ENCODE measurements around the gene ANKRD35. TPM values are rescaled to one million over a fixed set of nuclear protein-coding genes. Genes with fewer than 3 reads are reported as not detected.
"Not testable (repeated sequence)": the region's sequence is repeated elsewhere in the genome, so short reads cannot be mapped to it uniquely, and the experiment has no call there.

The ANKRD35 gene
- total RNA-seq, 1 donor from 2014 or later = 1.5 TPM

DNA sequence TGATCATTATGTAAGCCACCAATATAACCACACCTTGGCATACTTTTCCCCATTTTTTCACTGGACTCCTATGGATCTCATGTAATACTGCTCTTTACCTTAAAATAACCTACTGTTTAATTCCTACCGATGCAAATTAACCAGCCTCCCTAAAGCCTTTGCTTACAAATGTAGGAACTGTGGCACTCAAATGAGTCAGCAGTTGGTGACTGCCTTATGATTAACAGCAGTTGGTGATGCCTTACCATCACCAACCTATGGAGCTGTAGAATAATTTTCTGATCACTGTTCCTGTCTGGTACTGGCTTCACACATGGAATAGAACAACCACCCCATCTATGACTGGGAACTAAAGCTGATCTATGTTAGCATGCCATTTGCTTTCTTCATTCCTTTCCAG is 48.0 kb downstream of the ANKRD35 start:
- DNase-seq (no peak), ATAC-seq (no peak)
- peaks cover 100% of the 10 kb centered on the region for H3K36me3 ChIP-seq
- H3K4me1 ChIP-seq = no peaks in the 10 kb centered on the region
- TF ChIP-seq, protein P1, sequence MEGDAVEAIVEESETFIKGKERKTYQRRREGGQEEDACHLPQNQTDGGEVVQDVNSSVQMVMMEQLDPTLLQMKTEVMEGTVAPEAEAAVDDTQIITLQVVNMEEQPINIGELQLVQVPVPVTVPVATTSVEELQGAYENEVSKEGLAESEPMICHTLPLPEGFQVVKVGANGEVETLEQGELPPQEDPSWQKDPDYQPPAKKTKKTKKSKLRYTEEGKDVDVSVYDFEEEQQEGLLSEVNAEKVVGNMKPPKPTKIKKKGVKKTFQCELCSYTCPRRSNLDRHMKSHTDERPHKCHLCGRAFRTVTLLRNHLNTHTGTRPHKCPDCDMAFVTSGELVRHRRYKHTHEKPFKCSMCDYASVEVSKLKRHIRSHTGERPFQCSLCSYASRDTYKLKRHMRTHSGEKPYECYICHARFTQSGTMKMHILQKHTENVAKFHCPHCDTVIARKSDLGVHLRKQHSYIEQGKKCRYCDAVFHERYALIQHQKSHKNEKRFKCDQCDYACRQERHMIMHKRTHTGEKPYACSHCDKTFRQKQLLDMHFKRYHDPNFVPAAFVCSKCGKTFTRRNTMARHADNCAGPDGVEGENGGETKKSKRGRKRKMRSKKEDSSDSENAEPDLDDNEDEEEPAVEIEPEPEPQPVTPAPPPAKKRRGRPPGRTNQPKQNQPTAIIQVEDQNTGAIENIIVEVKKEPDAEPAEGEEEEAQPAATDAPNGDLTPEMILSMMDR (IDR thresholded peaks at IDR 0.05) = no peak
- no peaks in the 10 kb centered on the region for H3K9me3 ChIP-seq
- H3K4me3 ChIP-seq = no peak overlapping the region
- no peak overlapping the region for H3K27ac ChIP-seq
- H3K27me3 ChIP-seq (ENCODE audit: low read depth) = no peaks in the 10 kb centered on the region
- intact Hi-C loops (cut with DNase I) = no loop called here

DNA sequence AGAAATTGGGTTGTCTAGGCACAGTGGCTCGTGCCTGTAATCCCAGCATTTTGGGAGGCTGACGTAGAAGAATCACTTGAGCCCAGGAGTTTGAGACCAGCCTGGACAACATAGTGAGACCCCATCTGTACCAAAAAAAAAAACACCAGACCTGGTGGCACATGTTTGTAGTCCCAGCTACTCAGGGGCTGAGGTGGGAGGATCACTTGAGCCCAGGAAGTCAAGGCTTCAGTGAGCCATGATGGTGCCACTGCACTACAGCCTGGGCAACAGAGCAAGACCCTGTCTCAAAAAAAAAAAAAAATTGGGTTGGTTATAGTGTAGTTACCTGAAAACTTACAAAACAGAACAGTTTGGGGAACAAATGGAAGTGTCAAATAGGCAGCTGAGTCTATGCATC is 54.9 kb downstream of the ANKRD35 start:
- H3K36me3 ChIP-seq = peaks cover 100% of the 10 kb centered on the region
- intact Hi-C loops (cut with DNase I); H3K9me3 ChIP-seq; H3K27me3 ChIP-seq (ENCODE audit: low read depth); ATAC-seq; H3K4me3 ChIP-seq; H3K4me1 ChIP-seq; H3K27ac ChIP-seq; DNase-seq: not testable (repeated sequence)

DNA sequence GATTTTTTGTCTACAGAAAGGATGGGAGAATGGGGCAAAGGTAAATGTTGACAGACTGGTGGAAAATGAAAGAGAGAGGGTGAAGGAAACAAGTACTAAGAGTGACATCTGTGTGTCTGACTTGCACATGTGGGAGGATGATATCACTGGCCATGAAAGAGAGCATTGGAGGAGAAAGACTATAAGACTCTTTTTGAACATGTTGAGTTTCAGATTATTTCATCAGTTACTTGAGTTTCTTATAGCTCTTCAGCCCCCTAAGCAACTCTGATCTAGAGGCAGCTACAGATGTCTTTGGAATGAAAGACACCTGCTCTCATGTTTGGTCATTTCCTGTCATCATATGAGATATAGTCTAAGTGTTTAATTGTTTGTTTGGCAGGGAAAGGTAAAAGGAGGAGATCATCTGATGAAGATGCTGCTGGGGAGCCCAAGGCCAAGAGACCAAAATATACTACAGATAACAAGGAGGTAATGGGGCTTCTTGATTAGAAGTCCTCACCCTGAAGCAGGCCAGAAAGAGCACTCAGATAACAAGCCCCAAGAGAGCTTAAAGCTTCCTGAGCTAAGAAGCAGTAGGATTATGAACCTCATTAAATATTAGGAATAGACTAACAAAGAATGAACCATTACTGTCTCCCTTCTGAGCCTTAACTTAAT is 57.2 kb downstream of the ANKRD35 start:
- TF ChIP-seq, protein P1 (IDR thresholded peaks at IDR 0.05) = no peak
- Histone ChIP-seq H3K9me3 (no peaks in the 10 kb centered on the region), H3K4me3 (no peak overlapping the region), H3K4me1 (peaks cover 11% of the 10 kb centered on the region), H3K36me3 (peaks cover 78% of the 10 kb centered on the region), H3K27ac (no peak overlapping the region), H3K27me3 (ENCODE audit: low read depth) (no peaks in the 10 kb centered on the region)
- ATAC-seq = no peak
- intact Hi-C loops (cut with DNase I) = no loop called here
- no peak for DNase-seq

DNA sequence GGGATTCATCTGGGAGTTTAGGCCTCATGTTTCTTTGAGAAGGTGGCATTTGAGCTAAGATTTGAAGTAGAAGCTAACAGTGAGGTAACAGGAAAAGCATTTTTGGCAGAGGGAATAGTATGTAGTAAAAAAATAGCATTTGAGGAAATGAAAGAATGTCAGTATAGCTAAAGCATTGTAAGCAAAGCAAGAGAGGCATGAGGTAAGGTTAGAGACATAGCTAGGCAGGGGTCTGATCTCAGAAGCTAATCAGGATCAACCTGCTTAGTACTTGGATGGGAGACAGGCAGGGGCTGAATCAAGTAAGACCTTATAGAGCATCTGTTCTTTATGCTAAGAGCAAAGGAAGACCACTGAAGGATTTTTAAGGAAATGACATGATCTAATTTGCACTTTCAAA is 57.7 kb downstream of the ANKRD35 start:
- intact Hi-C loops (cut with DNase I) = no loop called here
- peaks cover 73% of the 10 kb centered on the region for H3K36me3 ChIP-seq
- no peak for ATAC-seq

DNA sequence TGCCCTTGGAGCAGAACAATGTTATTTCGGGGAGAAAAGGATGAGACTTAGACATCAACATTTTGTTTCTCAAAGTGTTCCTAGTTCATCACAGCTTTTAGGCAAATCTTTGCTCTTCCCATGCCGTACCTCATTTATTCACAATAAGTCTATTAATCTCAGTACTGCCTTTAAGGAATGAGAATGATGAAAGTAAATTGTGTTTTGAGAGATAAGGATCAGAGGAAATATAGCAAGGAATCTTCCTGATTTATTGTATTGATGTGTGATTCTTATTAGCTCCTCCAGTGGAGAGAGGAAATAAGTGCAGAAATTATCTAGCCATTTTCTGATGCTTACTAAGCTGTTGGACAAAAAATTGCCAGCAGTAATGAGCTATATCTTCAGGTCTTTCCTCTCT is 59.6 kb downstream of the ANKRD35 start:
- Histone ChIP-seq H3K4me3 (no peak overlapping the region), H3K4me1 (peaks cover 11% of the 10 kb centered on the region), H3K27ac (no peak overlapping the region), H3K36me3 (peaks cover 53% of the 10 kb centered on the region), H3K9me3 (no peaks in the 10 kb centered on the region), H3K27me3 (ENCODE audit: low read depth) (no peaks in the 10 kb centered on the region)
- DNase-seq (no peak), ATAC-seq (no peak)
- intact Hi-C loops (cut with DNase I) = no loop called here
- TF ChIP-seq, protein P1 (IDR thresholded peaks at IDR 0.05) = no peak

More for the DNA sequence above, 57.7 kb downstream of the ANKRD35 start:
- no peak for DNase-seq
- H3K27me3 ChIP-seq (ENCODE audit: low read depth) = no peaks in the 10 kb centered on the region
- H3K4me3 ChIP-seq = no peak overlapping the region
- no peak overlapping the region for H3K27ac ChIP-seq
- TF ChIP-seq, protein P1 (IDR thresholded peaks at IDR 0.05) = no peak
- H3K9me3 ChIP-seq = no peaks in the 10 kb centered on the region
- peaks cover 11% of the 10 kb centered on the region for H3K4me1 ChIP-seq

DNA sequence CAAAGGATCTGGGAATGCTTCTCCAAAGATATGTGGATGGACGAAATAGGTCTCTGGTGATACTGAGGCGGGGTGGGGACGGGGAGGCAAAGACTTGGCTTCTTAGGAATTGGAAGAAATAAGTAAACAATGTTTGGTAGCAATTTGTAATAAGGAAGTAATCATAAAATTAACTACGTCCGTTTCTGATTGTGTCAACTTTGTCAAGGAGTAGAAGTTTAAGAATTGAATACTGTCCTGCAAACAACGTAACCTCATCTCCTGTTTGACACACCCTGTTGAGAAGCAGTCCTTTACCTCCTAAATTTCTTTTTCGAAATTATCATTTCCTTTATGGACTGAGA is 61.2 kb downstream of the ANKRD35 start:
- no peaks in the 10 kb centered on the region for H3K9me3 ChIP-seq
- peak overlapping the region; percentile 83 for H3K4me3 ChIP-seq
- H3K27me3 ChIP-seq (ENCODE audit: low read depth) = no peaks in the 10 kb centered on the region
- ATAC-seq = no peak
- H3K27ac ChIP-seq = peak overlapping the region; percentile 96
- peaks cover 11% of the 10 kb centered on the region for H3K4me1 ChIP-seq
- intact Hi-C loops (cut with DNase I) = no loop called here
- TF ChIP-seq, protein P1 (IDR thresholded peaks at IDR 0.05) = no peak
- DNase-seq = no peak
- peaks cover 38% of the 10 kb centered on the region for H3K36me3 ChIP-seq

All from lower lobe of right lung (tissue), 2 donors.